Stimulated activated CD4-positive, alpha-beta T cell treated with anti-CD3 and anti-CD28 coated beads, Interleukin-2, amount 100 ng/mL, for 48 hours (primary cell): ENCODE data around the gene CHD9.
"Not testable (repeated sequence)": the region's sequence is repeated elsewhere in the genome, so short reads cannot be mapped to it uniquely, and the experiment has no call there.

Experiments used
- DNase-seq, 2 donors: peaks; one replicate each; pipeline ENCODE4 v3.0.0-alpha.2; 2020

The CHD9 gene, protein sequence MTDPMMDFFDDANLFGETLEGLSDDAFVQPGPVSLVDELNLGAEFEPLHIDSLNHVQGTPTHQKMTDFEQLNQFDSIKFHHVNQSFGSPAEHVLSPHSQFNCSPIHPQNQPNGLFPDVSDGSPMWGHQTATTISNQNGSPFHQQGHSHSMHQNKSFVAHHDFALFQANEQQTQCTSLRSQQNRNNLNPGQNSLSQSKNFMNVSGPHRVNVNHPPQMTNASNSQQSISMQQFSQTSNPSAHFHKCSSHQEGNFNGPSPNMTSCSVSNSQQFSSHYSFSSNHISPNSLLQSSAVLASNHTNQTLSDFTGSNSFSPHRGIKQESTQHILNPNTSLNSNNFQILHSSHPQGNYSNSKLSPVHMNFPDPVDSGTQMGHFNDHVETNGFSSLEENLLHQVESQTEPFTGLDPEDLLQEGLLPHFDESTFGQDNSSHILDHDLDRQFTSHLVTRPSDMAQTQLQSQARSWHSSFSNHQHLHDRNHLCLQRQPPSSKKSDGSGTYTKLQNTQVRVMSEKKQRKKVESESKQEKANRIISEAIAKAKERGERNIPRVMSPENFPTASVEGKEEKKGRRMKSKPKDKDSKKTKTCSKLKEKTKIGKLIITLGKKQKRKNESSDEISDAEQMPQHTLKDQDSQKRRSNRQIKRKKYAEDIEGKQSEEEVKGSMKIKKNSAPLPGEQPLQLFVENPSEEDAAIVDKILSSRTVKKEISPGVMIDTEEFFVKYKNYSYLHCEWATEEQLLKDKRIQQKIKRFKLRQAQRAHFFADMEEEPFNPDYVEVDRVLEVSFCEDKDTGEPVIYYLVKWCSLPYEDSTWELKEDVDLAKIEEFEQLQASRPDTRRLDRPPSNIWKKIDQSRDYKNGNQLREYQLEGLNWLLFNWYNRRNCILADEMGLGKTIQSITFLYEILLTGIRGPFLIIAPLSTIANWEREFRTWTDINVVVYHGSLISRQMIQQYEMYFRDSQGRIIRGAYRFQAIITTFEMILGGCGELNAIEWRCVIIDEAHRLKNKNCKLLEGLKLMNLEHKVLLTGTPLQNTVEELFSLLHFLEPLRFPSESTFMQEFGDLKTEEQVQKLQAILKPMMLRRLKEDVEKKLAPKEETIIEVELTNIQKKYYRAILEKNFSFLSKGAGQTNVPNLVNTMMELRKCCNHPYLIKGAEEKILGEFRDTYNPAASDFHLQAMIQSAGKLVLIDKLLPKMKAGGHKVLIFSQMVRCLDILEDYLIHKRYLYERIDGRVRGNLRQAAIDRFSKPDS (N-terminal part only)

DNA sequence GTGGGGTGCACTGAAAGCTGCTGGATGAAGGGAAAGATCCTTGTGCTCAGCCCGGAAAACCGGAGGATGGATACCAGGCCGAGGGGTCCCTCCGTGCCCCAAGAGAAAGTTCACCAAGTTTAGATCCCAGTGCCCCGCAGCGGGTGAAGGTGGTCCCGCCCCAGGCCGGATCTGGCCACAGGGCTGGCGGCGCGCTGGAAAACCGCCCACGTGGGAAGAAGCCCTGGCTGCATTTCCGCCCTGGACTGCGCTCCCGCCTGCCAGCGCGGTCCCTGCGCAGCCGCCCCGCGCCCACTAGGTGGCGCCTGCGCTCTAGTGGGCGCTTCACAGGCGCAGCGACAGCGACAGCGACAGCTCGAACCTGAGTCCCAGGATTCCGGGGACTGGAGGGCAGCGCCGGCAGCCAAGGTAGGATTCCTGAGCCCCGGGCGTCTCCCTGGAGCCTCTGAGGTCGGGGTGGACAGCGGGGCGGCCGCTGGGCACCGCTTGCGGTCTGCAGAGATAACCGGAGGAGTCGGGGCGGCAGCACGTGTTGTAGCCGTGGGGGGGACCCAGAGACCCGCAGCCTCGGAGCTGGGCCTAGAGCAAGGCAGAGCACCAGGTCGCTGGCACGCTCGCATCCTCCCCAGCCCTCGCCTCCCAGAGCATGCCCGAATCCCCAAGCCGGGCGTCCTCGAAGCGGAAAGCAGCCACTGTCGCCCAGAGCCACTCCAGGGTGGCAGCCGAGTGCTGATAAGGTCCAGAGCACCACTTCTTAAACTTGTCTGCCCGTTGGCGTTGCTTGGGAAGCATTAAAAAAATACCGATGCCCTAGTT, at the start of gene CHD9:
Gene CHD9, plus strand, starts transcription at position 322 of the 816 bp plus-strand sequence. CDS start 101,099 bp downstream, outside the sequence.
- DNase-seq = peak; percentile 67 to 74

DNA sequence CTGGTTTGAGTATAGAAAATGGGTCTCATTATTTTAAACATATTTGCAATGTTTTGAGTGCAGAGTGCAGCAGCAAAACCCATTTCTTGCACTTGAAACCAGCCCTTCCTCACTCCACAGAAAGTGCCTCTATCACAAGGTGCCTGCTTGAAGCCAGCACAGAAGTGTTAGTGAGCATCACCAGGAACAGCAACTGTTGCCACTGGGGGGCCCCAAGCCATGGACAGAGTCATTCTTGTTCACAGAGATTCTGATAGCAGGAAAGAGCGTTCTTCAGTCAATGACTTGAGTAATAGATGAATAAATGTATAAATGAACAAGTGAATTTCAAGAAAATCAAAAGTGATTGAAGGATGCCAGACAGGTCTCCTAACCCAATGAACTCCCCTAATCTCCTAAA, 47.7 kb upstream of the CHD9 start:
- DNase-seq = no peak

DNA sequence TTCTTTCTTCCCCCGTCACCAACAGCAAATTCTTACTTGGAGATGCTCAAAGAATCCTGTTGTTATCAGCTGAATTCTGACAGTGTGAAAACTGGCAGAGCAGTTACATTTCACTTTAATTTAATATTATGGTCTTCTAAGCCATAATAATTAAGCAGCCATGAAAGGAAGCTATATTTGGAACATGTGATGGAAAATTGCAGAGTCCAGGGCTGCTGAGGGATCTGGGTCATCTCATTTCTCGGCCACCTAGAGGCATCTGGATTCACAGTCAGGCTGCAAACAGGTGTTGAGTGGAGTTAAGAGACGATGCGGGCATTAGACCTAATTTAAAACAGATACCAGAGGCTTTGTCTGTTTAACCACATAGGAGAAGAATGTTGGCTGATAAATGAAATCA, 40.5 kb upstream of the CHD9 start:
- no peak for DNase-seq

DNA sequence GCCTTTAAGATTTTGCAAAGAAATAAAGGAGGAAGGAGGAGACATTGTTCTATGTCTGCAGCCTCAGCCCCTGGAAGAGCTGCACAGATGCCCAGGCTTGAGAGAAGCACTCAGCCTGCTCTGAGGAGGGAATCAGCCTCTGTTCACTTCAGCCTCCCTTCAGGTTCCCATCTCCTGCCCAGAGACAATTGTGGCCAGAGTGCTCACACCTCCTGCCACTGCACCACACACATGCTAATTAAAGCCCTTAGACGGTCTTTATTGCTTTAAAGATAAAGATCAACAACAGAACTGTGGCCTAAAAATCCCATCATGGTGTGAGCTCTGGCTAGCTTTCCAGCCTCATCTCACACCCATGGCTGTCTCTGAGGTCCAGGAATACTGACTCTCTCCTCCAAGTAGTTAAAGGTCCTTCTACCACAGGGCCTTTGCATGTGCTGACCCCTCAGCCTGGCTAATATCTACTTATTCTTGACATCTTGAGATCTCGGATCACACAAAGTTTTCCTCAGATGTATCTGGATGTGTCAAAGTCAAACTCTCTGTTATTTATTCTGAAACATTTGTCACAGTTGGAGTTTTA, 35.9 kb upstream of the CHD9 start:
- no peak for DNase-seq

DNA sequence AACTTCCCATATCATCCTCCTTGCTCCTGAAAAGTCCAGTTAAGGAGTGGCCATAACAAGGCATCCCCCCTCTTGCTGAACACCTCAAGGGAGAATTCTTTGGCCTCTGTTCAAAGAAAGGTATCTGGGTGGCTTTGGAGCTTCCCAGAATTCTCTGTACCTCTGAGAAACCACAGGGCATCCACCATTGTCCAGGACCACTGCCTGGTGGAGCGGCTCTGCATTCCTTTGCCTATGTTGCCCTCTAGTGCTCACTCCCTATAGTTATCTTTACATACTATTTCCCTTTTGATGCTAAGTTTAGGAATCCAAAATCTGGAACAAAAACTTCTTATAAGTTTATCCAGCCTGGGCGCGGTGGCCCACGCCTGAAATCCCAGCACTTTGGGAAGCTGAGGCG, 32.4 kb upstream of the CHD9 start:
- DNase-seq = peak; percentile 1 to 9

DNA sequence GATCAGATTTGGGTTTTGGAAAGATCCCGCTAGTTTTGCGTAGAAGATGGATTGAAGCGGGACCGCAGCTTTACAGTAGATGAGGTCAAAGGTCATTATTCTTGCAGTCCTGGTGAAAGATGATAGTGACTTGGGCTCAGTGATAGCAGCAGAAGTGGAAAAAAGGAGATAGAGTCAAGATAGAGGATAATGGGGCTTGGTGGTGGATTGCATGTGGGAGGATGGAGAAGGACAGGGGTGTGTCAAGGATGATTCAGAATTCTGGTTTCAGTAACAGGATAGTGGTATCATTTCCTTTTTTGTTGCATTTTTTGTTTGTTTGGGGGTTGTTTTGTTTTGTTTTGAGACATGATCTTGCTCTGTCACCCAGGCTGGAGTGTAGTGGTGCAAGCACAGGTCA, 30.7 kb upstream of the CHD9 start:
- no peak for DNase-seq

DNA sequence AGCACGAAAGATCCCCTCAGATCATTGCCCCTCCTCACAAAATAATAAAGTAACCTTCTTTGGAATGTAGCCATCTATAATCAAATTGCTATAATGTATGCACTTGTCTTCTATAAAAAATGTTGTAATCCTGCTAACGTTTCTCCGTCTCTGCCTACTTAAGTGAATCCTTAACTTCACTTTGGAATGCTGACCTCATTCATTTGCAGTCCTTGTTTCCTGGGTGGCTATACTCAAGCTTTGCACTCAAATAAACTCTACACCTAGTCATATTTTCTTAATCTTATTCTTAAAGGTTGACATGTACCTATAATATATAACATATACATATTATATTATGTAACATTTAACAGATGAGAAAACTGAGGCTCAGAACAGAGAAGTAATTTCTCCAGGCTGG, 24.8 kb upstream of the CHD9 start:
- DNase-seq = no peak

DNA sequence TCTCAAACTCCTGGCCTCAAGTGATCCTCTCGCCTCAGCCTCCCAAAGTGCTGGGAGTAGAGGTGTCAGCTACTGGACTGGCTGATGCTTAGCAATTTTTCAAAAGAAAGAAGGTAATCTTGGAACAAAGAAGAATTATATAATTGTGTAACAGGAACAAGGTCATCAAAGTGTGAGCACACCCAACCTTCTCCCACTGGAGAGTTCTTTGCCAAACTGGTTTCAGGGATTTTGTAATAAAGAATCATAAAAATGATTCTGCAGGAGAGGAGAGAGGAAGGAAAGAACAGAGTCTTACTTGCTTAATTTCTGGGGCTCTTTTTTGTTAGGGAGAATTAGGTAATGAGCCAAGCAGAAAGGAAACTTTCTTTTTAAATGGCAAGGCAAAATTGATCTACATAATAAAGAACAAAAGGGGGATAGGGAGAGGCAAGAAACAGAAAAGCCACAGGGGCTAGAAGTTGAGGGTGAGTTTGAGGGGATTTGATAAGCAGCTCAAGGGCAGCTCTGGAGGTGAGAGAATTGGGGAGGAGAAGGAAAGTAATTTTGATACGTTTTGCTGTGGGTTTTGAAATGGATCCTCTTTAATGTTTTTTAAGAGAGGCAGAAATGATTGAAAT, 23.4 kb upstream of the CHD9 start:
- DNase-seq = no peak

DNA sequence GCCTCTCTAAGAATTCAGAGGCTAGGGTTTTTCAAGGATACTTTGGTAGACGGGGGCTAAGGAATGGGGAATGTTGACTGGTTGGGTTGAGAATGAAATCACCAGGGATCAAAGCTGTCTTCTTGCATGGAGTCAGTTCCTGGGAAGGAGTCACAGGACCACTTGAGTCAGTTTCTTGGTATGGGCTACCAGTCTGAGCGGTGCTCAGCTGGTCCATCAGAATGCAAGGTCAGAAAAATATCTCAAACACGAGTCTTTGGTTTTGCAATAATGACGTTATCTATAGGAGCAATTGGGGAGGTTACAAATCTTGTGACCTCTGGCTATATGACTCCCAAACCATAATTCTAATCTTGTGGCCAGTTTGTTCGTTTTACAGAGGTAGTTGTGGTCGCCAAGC, 20.5 kb upstream of the CHD9 start:
- no peak for DNase-seq

DNA sequence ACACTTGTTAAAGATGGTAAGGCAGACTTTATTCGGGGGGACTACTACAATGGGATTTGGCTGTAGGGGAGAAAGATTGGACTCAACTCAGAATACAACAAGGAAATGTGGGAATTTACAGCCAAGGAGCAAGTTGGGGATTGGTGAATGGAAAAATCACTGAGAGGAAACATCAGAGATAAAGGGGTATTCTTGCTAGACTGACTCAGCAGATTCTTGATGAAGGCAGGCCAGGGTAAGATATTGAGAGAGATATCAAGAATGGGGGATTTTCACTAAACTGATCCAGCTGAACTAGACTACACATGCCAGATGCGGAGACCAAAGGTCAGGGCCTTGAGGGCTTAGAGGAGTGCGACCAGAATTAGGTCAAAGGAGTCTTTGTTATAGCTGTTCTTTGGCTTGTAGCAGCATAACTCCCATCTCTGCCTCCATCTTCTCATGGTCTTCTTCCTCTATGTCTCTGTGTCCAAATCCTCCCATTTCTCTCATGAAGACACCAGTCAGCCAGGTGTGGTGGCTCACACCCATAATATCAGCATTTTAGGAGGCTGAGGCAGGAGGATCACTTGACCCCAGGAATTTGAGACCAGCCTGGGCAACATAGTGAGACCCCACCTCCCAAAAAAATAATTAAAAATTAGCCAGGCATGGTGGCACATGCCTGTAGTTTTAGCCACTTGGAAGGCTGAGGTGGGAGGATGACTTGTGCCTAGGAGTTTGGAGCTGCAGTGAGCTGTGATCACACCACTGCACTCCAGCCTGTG, 19.4 kb upstream of the CHD9 start:
- DNase-seq = no peak

DNA sequence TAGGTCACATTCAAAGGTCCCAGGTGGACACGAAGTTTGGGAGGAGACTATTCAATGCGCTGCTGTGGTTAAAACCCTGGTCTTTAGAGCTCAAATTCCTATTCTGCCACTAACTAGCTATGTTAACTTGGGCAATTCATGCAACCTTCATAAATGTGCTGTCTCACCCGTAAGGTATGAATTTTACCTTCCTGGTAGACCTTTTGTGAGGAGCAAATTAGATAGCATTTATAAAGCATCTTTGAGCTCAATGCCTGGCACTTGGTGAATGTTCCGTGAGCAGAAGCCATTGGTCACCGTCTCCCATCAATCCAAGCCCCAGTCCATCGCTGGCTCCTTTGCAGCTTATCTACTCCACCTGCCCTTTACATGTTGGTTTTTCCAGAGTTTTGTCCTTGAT, 18.7 kb upstream of the CHD9 start:
- DNase-seq = no peak

DNA sequence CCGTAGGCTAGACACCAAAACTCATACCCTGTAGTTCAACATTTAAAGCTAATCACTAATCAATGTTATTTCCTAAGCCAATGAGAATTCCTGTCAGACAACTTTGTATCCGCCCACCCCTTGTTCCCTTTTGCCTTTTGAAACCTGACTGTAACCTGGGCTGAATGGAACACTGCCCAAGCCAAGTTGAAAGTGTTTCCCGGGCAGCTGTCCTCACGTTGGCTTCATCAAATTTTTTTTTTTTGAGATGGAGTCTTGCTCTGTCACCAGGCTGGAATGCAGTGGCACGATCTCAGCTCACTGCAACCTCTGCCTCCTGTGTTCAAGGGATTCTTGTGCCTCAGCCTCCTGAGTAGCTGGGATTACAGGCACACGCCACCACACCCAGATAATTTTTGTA, 18.1 kb upstream of the CHD9 start:
- DNase-seq = not testable (repeated sequence)

DNA sequence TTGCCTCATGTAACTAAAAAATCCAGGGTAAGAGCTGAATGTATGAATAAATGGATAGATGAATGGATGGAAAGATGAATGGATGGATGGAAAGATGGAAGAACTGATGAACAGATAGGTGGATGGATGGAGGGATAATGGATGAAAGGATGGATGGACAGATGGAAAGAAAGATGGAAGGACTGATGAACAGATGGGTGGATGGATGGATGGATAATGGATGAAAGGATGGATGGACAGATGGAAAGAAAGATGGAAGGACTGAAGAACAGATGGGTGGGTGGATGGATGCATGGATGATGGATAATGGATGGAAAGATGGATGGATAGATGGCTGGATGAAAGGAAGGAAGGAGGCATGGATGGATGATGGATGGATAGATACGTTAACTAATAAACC, 14.0 kb upstream of the CHD9 start:
- DNase-seq = no peak

DNA sequence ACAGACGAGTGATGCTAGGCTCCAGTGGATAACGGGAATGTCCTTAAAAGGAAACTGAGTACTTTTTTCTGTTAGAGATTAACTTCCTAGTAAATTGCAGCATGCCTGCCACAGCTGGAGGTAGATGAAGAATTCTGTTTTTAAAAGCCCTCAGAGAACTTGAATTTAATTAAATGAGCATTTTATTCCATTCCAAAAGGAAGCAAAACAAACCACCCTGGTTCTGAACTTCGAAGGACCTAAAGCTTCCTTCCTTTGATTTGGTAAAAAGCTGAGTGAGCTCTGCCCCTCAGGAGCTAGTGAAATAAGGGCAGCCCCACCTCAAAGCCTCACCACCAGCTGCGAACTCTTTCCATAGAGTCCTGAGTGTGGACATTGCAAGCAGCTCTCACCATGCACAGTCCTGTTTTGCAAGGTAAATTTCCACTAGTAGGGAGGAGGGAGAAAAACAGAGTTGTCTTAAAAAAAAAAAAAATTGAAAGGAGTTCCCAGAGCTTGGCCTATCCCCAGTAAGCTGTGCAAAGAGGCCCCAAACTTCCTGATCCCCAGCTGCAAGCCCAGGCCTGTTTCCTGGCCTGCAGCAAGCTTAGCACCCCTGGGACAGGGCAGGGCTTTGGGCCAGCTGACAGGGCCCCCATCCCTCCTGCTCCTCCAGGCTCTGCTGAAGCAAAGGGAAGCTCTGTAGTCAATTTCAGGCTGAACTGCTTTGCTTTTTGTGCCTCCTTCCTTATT, 13.3 kb upstream of the CHD9 start:
- DNase-seq = no peak

DNA sequence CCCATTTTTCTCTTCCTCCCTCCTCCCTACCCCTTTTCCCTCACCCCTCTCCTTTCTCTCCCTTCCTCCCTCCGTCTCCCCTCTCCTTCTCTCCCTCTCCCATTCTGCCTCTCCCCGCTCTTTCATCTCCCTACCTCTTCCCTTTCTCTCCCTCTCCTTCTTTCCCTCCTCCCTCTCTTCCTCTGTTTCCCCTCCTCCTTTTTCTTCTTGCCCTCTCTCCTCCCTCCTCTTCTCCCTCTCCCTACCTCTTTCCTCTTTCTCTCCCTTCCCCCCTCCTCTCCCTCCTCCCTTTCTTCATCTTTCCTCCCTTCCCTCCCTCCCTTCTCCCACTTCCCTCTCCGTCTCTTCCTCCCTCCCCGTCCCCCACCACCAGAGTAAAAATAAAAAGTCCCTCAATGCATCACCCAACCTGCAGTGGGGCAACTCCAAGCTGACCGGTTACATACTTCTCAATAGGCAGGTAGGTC, 12.5 kb upstream of the CHD9 start:
- no peak for DNase-seq

DNA sequence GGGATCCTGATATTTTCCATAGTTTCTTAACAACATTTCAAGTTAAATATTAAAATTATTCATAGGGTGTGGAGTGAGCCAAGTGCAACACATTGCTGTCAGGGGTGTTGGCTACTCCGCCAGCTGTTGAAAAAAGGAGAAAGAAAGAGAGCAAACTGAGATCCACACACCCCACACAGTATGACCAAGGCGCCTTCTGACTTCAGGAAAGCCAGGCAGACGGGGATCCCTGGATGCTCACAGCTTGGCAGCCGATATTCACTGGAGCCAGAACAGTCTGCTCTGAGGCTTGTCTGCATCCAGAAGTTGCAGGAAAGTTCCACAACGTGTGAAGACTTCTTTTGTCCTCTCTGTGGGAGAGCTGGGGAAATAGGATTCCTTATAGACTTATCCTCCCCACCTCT, 11.4 kb upstream of the CHD9 start:
- no peak for DNase-seq

DNA sequence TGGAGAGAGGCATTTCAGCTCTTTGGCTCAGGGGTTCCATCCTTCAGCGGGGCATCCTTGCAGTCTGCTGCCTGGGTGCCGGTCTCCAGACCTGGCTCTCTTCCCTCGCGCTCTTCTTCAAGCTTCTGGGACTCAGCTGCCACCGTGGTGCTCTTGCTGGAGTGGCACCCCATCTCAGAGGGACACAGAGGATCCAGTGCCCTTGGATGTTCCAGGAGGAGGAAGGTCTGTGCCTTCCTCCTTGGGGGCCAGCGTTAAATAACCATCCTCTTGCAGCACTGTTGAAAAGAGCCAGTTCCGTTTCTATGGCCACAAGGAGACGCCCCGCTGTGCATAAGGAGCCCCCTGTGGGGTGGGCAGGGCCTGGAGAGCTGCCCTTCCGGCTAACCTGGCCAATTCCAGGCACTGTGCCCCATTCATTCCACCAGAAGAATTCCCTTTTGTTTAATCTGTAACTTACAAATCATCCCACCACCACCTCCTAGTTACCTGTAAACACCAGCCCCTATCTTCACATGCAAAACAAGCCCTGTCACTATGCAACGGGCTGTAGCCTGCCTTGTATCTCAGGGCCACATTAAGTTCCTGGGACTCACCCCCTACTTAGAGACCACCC, 10.7 kb upstream of the CHD9 start:
- no peak for DNase-seq

DNA sequence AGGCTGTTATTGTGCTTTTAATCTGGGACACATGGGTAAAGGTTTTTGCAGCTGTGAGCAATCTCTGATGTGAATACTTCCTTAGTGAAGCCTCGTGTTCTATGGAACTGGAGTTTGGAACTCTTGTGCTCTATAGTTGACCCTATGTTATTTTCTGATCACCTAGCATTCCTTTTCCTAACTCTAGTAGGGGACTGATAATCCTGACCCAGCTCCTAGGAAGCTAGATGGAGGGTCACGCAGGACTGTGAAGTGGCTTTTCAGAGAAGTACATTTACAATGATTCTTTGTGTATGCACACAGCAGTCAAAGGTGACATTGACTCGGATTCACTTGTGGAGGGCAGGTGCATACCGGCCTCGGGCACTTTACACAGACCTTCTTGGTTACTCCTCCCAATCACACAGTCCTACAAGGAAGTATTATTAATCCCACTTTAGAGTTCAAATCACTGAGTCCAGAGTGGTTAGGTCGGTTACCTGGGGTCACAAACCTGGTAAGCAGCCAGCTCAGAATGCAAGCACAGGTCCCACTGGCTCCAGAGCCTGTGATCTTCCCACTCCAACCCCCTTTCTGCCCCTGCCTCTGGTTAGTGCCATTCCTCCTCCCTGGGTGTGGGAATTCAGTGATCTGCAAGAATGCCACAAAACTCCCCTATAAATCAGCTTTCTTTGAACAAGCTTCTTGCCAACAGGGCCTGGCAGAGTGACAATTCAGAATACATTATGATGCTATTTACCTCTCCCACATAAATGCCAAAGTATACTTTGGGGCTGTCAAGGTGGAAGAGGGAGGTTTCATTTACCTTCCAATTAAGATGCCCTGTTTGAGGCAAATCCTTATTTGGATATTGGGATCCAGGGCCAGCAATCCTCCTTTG, 9.2 kb upstream of the CHD9 start:
- no peak for DNase-seq
